Calu3 (cell line): ENCODE measurements around the gene NUP160. TPM values are rescaled to one million over a fixed set of nuclear protein-coding genes. Genes with fewer than 3 reads are reported as not detected.

Experiments
- BruUV-seq: library from RNA; stranded (reverse); fragments of 400-500 nt; replicated peaks from 2 replicates; lab custom pipeline; 2021; lab: Mats Ljungman, UMichigan
- CTCF ChIA-PET: fragments of 300-600 bp; sonication (Branson Sonifier 250); formaldehyde crosslinking; loops from one replicate; lab custom pipeline; 2022; ENCODE audit warnings: antibody characterized with exemption; lab: Charles Lee
- DNase-seq: peaks from one replicate; pipeline ENCODE4 v3.0.0; 2022
- H3K27ac Mint-ChIP-seq: one replicate; pipeline ENCODE4 v1.8.0; 2022; ENCODE audit warnings: mixed read lengths; ENCODE audit not compliant: unreplicated experiment
- H3K27me3 Mint-ChIP-seq: one replicate; pipeline ENCODE4 v1.8.0; 2022; ENCODE audit warnings: mixed read lengths; ENCODE audit not compliant: unreplicated experiment
- H3K36me3 Mint-ChIP-seq: one replicate; pipeline ENCODE4 v1.8.0; 2022; ENCODE audit warnings: mild to moderate bottlenecking, moderate library complexity, mixed read lengths; ENCODE audit not compliant: insufficient read depth, unreplicated experiment
- H3K4me1 Mint-ChIP-seq: one replicate; pipeline ENCODE4 v1.8.0; 2022; ENCODE audit warnings: mild to moderate bottlenecking, low read depth, mixed read lengths; ENCODE audit not compliant: unreplicated experiment
- H3K4me3 Mint-ChIP-seq: one replicate; pipeline ENCODE4 v1.8.0; 2022; ENCODE audit warnings: mild to moderate bottlenecking, low read depth, moderate library complexity, mixed read lengths; ENCODE audit not compliant: unreplicated experiment
- H3K9me3 Mint-ChIP-seq: one replicate; pipeline ENCODE4 v1.8.0; 2022; ENCODE audit warnings: low read depth, mixed read lengths; ENCODE audit not compliant: unreplicated experiment
- intact Hi-C: fragments of 100-400 bp; cut with micrococcal nuclease; formaldehyde crosslinking; loops from one replicate; pipeline ENCODE4 v1.10.0; 2022; ENCODE audit not compliant: unreplicated experiment
- total RNA-seq: library from RNA; stranded (reverse); gene quantifications from 2 replicates; pipeline ENCODE4 v1.2.3, GENCODE V29; 2022
- TF ChIP-seq, protein P1 (sequence below): fragments of 200-600 bp; IDR thresholded peaks from one replicate; pipeline ENCODE4 v1.8.0; 2022; ENCODE audit warnings: antibody characterized with exemption; ENCODE audit not compliant: unreplicated experiment

NUP160 gene
- total RNA-seq, 1 experiment from 2014 or later: 54.7 TPM

DNA sequence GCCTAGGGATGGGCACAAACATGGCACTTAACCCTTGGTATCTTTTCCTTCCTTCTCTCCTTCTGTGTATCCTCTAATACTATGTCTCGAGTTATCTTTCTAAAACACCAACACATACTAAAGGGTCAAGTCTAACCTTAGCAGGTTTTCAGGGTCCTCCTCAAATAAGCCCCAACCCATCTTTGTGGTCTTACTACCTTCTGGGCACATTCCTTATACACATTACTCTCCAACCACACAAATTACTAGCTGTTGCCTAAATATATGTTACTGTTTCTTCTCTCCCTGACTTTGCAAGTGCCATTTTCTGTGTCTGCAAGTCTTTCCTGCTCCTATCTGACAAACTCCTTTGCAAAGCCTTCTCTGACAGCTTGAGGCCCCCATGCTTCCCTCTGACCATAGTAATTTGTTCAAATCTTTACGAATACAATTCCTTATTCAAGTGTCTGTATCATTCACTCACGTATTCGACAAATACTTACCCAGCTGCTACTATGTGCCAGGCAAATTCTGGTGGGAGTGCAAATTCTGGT lies 15.8 kb upstream of the NUP160 start:
- Mint-ChIP-seq H3K4me1 (peaks cover 15% of the 10 kb centered on the region), H3K4me3 (no peak overlapping the region), H3K27me3 (no peaks in the 10 kb centered on the region), H3K36me3 (no peaks in the 10 kb centered on the region), H3K27ac (no peak overlapping the region), H3K9me3 (no peaks in the 10 kb centered on the region)
- CTCF ChIA-PET: no interaction called here
- DNase-seq: no peak
- TF ChIP-seq, protein P1, sequence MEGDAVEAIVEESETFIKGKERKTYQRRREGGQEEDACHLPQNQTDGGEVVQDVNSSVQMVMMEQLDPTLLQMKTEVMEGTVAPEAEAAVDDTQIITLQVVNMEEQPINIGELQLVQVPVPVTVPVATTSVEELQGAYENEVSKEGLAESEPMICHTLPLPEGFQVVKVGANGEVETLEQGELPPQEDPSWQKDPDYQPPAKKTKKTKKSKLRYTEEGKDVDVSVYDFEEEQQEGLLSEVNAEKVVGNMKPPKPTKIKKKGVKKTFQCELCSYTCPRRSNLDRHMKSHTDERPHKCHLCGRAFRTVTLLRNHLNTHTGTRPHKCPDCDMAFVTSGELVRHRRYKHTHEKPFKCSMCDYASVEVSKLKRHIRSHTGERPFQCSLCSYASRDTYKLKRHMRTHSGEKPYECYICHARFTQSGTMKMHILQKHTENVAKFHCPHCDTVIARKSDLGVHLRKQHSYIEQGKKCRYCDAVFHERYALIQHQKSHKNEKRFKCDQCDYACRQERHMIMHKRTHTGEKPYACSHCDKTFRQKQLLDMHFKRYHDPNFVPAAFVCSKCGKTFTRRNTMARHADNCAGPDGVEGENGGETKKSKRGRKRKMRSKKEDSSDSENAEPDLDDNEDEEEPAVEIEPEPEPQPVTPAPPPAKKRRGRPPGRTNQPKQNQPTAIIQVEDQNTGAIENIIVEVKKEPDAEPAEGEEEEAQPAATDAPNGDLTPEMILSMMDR: no peak
- intact Hi-C loops: no loop called here
- no TSS peak for BruUV-seq

GRCh38 chr11:47863189-47863897 lies 15.2 kb upstream of the NUP160 start:
- CTCF ChIA-PET: no interaction called here
- Mint-ChIP-seq H3K27ac (no peak overlapping the region), H3K4me1 (peaks cover 11% of the 10 kb centered on the region), H3K36me3 (no peaks in the 10 kb centered on the region), H3K4me3 (no peak overlapping the region), H3K9me3 (no peaks in the 10 kb centered on the region), H3K27me3 (no peaks in the 10 kb centered on the region)
- intact Hi-C loops: no loop called here
- TF ChIP-seq, protein P1: no peak
- no peak for DNase-seq
- BruUV-seq: no TSS peak

DNA sequence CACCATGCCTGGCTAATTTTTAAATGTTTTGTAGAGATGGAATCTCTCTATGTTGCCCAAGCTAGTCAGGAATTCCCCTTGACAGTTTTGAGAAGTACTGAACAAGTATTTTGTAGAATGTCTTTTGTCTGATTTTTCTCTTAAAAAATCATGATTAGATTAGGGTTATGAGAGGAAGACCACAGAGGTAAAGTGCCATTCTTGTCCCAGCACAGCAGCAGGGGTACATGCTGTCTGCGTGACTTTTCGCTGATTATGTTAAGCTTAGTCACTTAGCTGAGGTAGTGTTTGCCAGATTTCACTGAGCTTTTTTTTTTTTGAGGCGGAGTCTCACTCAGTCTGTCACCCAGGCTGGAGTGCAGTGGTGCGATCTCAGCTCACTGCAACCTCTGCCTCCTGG lies 13.6 kb upstream of the NUP160 start:
- CTCF ChIA-PET: interaction anchor here (0.6 to 1.0 kb wide), 2 partner anchors 73 to 89 kb away, joined by 3 to 5 read pairs; no protein-coding TSS in a partner anchor
- Mint-ChIP-seq H3K27ac (no peak overlapping the region), H3K9me3 (no peaks in the 10 kb centered on the region), H3K27me3 (no peaks in the 10 kb centered on the region), H3K36me3 (no peaks in the 10 kb centered on the region), H3K4me1 (peaks cover 11% of the 10 kb centered on the region), H3K4me3 (no peak overlapping the region)
- DNase-seq: no peak
- BruUV-seq: no TSS peak
- TF ChIP-seq, protein P1: no peak
- intact Hi-C loops: no loop called here

DNA sequence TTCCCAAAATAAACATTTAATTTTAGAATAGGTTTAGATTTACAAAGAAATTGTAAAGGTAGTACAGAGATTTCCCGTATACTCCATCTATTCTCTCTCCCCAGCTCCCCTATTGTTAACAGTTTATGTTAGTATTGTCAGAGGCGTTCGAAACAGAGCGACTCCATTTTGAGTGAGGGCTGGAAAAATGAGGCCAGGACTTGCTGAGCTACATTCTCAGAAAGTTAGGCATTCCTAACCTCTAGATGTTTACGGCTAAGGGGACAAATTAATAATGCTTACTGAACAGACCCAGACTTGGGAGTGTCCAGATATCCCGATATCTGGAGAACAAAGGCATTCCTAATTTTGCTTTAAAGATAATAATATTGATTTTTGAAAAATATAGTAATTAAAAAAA lies 12.4 kb upstream of the NUP160 start:
- Mint-ChIP-seq H3K36me3 (no peaks in the 10 kb centered on the region), H3K27me3 (no peaks in the 10 kb centered on the region), H3K27ac (no peak overlapping the region), H3K9me3 (no peaks in the 10 kb centered on the region), H3K4me1 (peaks cover 11% of the 10 kb centered on the region), H3K4me3 (no peak overlapping the region)
- CTCF ChIA-PET: no interaction called here
- TF ChIP-seq, protein P1: no peak
- no peak for DNase-seq
- intact Hi-C loops: no loop called here
- BruUV-seq: no TSS peak
